T-helper 2 cell (primary cell): ENCODE data around the gene NAT14.

Experiments used
- DNase-seq, 5 experiments: peaks; one replicate each; pipeline versions ENCODE4 v3.0.0 to v3.0.0-alpha.2; 2012 to 2022

The NAT14 gene

DNA sequence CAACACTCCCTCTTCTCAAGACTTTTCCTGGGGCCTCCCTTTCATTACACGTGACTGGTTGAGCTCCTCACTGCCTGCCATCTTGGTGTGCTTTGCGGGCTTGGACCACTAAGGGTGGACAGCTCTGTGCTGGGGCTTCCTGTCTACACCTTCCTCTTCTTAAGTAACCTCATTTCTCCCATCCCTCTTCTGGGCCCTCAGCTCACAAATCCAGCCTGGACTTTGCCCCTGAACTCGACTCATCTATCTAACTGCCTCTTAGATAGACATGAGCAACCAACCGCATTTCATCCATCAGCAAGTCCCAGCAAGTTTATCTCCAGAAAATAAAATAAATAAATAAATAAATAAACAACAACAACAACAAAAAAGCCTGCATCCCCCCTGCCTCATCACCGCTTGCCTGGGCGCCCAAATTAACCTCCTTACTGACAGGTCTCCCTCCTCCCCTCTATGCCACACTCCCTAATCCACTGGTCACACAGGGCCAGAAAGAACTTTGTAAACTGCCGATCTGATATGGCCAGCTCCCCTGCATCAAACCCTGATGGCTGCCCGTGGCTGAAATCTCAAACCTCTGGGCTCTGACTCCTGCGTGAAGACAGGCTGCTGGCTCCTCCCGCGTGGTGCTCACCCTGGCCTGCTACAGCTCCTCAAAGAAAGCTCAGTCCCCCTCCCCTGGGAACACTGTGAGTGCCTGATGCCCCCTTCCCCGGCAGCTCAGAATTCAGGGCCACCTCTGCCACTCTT, 31.3 kb upstream of the NAT14 start:
- DNase-seq: no peak

DNA sequence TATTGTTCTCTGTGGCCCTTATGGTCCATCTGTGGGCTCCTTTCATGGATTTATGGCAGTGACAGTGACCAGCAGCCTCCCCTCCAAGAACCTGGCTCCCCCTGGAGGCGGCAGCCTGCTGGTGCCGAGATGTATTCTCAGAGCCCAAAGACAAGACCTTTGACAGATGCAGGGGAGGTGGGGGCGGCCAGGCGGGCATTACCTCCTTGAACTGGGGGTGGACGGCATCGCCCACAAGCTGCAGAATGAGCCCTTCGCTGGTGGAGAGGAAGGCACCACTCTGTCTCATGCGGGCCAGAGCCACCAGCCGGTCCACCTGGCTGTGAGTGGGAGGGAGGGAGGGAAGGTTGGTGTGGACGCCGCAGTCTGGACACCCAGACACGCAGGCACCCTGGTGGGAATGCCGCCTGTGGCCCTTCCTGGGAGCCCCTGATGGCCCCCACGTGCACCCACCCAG, 30.2 kb upstream of the NAT14 start:
- peak in 3 of 5 experiments; percentile 17 to 56 (median 37) for DNase-seq

DNA sequence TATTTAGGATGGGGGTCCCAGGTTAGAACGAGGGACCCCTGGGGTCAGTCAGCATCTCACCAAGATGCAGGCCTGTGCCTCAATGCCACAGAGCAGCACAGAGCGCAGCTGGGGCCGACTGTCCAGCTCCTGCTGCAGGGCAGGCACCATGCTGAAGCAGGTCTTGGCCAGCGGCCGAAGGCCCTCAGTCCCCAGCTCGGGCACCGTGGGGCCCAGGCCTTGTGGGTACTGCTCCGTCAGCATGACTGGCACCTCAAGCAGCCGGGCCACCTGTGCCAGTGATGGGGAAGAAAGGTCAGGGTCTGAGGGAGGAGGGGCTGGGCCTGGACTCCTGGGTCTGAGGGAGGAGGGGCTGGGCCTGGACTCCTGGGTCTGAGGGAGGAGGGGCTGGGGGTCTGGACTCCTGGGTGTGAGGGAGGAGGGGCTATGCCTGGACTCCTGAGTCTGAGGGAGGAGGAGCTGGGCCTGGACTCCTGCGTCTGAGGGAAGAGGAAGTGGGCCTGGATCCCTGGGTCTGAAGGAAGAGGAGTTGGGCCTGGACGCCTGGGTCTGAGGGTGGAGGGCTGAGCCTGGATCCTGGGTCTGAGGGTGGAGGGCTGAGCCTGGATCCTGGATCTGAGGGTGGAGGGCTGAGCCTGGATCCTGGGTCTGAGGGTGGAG, 29.3 kb upstream of the NAT14 start:
- no peak for DNase-seq

DNA sequence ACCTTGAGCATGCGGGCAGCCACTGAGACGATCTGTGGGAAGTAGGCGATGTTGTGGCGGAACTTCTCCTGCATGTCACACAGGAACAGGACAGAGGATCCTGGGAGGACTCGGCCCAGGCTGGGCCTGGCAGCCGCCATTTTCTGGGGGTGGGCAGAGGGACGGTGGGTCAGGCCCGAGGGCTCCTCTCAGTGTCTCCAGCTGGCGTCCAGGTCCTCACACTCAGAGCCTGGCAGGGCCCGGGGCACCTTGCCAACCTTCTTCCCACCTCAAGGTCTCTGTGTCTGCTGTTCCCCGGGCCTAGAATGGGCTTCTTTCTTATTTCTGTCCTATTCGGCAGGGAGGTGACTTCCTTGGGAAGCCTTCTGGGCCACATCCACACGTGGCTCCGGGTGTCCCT, 28.6 kb upstream of the NAT14 start:
- DNase-seq: no peak

DNA sequence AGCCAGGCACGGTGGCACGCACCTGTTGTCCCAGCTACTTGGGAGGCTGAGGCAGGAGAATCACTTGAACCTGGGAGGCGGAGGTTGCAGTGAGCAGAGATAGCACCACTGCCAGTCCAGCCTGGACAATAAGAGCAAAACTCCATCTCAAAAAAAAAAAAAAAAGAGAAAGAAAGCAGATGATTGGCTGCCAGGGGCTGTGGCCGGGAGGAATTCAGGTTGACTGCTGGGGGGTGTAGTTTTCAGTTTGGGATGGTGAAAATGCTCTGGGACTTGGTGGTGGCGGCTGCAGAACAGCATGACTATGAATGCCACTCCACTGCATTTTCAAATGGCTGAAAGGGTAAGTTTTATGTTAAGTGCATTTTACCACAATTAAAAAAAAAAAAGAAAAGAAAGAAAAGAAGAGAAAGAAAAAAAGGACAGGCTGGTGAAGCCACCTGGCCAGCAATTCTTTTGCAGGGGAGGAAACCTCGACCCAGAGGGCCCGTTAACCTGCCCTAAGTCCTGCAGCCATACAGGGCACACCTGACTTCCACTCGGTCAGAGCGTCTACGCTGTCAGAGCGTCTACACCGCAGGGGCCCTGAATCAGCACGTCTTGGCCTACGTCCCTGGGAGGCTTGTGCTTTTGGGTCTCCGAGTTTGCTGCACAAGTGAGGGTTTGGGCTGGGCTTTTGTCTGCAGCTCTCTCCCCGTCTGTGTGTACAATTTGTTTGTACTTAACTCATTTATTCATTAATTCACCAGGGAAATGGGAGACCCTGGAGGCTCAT, 27.1 kb upstream of the NAT14 start:
- DNase-seq: no peak

DNA sequence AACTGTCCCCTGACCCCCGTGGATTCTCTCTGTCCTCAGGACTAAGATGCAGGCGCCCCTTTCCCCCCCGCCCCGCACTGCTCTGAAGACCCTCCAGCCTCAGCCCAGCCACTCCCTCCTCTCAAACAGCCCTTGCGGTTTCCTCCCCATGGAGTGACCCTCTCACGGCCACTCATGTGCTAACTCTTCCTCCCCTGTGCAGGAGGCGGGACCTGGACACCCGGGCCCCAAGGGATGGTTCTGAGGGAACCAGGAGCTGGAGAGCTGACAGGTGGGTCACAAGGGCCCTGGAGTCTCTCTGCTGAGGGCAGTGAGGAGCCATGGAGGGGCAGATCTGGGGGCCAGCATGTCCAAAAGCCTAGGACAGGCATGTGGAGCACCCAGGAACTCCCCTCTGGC, 25.4 kb upstream of the NAT14 start:
- DNase-seq: no peak

DNA sequence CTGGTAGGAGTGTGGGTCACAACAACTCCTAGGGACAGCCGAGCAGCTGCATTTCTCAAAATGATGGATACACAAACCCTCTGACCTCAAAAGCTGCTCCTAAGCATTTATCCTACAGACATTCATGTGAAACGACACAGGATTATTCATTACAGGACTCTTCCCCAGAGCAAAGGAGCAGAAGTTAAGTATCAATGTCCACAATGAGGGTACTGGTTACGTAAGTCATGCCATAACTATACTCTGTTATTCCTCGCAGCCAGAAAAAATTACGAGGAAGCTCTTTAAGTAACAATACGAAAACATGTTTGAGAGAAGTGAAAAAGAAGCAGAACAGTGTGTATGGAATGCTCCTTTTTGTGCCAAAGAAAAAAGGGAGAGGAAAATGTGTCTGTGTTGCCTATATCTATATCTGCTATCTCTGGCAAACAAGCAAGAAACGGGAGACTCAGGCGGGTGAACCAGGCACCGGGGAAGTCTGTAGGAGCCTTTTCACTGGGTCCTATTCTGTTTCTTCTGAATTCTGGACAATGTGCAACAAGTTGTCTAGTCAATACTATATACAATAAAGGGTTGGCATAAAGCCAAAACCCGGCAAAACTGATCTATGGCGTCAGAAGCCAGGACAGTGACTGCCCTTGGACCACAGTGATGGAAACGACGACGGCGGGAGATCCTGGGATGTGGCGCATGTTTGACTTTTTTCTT, 24.9 kb upstream of the NAT14 start:
- DNase-seq: no peak

DNA sequence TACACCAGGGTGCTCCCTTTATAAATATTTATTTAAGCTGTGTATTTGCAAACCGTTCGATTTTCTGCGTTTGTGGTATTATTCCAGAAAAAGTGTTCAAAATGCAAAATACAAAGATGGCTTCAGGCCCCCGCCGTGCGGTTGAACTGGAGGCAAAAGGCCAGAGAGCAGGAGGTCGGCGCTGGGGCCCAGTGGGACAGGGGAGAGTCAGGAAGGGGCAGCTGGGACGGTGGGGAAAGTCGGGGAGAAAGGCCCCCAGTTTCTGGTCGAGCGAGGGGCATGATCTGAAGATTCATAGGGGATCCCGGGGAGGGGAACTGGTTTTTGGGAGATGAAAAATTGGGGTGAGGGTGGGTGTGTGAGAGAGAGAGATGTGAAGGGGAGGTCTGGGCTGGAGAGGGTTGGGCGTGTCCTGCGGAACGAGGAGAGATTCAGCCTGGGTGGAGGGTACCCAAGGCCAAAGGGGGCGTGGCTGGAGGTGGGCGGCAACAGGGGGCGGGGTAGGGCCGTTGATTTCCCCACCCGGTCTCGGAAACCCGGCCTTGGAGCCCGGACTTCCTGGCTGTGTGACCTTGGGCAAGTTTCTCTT, 24.2 kb upstream of the NAT14 start:
- peak in 2 of 5 experiments; percentile 30 to 48 for DNase-seq

DNA sequence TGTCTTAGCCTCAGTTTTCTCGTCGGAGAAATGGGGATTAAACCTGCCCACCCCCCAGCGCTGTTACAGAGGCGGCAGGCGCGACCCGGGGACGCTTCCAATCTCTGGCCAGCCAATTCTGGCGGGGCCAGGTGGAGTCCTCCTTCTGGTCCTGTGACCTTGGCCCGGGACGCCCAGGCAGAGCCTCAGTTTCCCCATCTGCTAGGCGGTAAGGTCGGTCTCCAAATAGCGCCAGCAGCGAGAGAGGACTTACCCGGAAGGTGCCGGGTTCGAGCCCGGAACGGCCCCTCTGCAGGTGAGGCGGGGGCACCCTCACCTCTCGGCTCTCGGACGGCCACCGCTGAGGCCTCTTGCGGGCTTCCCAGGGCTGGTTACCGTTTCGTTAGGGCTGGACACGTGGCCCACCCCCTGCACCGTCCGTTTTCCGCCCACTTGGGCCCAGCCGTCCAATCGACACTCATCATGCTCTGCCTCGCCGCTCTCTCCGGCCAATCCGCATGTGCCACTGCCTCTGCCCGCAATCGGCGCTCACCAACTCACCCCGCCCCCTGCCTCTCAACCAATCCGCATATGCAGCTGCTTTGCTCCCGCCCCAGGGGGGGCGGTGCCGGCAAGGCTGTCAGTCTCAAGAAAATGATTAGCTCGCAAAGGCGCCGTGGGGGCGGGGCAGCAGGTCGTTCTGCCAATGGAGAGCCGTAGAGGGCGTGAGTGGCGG, 23.6 kb upstream of the NAT14 start, which contains the start of gene ISOC2:
Gene ISOC2, minus strand, starts transcription at position 384 of the 715 bp plus-strand sequence. CDS start 5,156 bp downstream, outside the sequence.
- DNase-seq: peak; percentile 100

DNA sequence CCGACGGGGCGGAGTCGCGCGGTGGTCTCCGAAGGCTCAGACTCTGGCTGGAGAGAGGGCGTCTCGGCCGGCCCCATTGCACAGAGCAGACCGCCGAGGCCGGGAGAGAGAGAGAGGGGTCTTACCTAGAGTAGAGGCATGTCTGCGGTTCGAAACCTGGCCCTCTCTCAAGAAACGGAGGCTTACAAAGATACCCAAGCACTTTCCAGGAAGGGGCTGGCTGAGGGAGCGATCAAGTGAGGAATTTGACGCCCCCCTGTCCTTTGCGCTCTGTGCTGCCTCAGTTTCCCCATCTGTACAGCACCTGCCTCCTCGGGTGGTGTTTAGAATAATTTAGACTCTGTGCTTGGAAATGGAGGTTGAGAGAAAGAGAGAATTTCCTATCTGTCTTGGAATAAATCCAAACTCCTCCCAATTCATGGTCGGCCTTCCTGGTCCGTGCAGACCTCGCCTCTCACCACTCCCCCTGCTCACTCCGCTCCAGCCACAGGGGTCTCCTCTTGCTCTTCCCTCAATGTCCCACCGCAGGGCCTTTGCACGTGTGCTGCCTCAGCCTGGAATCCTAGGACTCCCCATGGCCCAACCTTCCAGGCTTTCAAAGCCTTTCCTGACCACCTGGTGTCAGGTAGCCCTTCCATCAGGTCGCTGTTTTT, 22.9 kb upstream of the NAT14 start:
- DNase-seq: no peak

DNA sequence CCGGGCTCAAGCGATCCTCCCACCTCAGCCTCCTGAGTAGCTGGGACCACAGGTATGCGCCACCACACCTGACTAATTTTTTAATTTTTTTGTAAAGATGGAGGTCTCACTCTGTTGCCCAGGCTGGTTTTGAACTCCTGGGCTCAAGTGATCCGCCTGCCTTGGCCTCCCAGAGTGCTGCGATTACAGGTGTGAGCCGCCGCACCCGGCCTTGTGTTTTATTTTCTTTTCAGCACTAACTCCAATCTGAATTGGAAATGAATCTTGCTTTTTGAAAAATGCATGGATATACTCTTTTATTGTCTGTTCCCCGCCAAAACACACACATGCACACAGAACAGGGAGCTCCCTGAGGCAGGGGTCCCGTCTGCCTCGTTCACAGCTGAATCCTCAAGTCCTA, 22.3 kb upstream of the NAT14 start:
- no peak for DNase-seq

DNA sequence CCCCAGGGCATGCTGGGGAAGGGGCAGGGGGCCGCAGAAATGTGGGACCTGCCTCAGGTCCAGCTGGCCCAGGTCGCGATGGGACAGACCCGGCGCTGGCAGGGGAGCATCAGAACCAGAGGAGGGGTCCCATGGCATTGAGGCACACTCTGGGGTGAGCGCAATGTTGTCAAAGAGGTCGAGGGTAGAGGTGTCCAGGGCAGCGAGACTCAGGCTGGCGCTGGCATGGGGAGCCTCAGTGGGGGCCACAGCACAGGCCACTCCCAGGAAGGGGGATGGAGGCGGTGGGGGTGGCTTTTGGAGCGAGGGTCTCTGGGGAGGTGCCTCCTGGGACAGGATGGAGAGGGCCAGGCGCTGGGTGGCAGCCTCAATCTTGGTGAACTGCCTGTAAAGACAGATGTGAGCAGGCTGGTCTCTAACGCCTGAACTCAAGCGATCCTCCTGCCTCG, 21.4 kb upstream of the NAT14 start:
- DNase-seq: no peak

DNA sequence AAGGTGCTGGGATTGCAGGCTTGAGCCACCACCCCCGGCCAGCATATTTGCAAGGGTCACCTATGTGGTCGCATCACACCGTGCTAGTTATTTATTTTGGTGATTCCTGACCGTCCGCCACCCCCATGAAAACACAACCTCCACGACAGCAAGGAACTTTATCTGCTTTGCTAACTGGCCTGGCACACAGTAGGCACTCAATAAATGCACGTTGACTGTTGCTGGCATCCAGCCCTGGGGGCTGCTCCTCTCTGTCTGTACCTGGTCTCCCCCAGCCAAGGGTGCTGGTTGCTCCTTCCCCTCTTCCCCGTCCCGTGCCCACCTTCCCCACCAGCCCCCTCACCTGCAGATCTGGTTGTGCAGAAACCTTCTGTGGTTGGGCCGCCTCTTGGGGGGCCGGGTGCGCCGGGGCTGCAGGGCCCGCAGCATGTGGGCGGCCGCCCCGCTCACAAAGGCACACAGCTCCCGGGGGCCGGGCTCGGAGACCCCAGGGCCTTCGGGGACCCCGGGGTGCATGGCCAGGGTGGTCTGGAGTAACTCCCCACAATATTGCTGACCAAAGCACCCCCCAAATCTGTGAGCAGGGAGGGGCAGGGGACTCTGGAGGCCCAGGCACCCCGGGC, 20.8 kb upstream of the NAT14 start:
- no peak for DNase-seq

DNA sequence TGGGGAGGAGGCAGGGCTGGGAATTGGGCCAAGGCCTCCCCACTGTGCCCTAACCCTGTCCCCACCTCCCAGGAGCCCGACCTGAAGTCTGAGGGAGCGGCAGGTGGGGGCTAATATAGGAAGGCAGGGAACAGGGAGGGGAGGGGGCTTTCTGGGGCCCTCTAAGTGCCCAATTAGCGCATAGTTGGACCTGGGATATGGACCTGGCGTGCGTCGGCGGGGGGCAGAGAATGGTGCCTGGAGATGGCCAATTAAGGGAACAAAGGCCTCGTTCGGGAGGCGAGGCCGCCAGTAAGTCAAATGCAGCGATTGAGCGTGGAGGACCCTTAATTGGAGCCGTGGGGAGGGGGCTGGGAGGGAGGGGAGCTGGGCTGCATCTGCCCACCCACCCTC, 20.3 kb upstream of the NAT14 start, which contains the start of gene C19orf85:
Gene C19orf85, minus strand, starts transcription at position 90 of the 393 bp plus-strand sequence. CDS start 197 bp downstream, outside the sequence.
- DNase-seq: no peak

DNA sequence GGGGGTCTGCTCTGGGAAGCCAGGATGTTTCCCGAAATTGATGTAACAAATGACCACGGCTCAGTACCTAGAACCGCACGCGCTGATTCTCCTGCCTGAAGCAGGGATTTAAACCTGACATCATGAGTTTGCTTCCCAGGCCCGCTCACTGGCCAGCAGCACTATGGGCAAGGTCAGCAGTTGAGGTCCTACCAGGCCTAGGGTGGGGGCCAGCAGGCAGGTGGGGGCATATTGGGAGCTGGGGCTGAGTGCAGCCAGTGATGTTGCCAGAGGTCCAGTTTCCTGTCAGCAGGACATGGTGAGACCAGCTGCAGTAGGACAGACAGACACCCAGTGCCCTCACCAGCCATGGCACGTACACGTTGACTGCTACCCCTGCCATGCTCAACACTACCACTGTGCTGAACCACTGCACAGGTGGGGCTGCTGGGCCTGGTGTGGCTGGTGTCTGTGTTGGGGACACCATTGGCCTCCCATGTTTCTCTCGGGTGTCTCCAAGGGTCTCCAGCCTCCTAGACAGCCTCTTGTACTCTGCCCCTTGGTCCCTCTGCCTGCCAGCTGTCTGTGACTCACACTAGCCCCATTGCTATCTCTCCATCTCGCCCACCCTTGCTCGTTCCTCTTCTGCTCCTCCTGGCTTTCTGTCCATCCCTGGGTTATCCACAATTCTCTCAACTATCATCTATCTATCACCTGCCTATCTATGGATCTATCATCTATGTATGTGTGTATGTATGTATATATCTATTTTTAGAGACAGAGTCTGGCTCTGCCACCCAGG, 19.3 kb upstream of the NAT14 start:
- DNase-seq: no peak

DNA sequence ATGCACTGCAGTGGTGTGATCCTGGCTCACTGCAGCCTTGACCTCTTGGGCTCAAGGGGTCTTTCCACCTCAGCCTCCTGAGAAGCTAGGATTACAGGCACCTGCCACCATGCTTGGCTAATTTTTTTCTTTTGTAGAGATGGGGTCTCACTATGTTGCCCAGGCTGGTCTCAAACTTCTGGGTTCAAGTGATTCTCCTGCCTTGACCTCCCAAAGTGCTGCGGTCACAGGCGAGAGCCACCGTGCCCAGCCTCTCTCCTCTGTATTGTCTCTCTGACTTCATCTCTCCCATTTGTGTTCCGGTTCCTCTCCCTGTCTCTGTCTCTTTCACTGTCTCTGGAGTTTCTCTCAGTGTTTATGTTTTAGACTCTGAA, 18.8 kb upstream of the NAT14 start:
- DNase-seq: no peak

DNA sequence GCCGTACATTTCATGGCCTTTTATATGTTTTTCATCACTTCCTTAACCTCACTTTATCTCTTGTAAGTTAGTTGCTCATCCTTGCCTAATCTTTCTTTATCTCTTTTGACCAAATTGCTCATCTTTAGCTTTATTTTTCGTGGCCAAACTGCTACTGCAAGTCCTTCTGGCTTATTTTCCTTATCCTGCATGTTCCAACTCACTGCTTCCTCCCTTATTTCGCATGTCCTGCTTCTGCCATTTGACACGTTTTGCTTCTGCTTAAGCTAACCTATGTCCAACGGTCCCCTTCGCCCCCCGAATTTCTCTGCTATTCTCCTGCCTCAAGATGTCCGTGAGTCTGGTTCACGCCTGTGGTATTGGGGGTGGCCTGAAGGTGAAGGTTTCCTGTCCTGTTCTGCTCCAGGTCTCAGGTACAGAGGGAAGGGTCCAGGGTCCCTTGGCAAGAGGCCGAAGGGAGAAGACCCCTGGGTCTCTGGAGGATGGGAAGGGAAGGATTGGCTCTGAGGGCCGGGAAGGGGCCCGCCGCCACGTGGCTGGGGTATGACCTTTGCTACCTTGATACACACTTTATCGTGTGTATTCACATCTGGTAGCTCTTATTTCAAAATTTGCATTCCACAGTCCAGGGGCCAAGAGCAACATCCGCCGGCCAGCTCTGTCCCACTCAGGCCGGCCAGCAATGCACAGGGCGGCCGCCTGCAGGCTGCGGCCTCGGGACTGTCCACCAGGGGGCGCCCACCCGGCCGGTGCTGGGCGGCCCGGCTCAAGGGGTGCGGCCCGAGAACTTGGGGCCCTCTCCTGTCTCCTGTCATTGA, 17.5 kb upstream of the NAT14 start:
- DNase-seq: peak; percentile 42 to 68 (median 58)

DNA sequence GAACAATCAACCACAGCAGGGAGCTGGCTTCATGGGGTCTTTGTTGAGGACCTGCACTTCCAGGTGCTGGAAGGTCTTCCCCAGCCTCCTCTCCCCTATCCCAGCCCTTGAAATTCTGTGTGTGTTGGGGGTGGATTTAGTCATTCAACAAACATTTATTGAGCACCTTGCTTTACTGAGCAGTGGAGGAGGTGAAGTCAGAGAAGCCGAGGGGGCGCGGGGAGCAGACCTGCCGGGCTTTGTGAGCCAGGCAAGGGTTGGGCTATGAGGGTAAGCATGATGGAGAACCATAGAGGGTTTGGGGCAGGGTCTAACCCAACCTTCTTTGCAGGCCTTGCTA, 17.0 kb upstream of the NAT14 start:
- DNase-seq: no peak

DNA sequence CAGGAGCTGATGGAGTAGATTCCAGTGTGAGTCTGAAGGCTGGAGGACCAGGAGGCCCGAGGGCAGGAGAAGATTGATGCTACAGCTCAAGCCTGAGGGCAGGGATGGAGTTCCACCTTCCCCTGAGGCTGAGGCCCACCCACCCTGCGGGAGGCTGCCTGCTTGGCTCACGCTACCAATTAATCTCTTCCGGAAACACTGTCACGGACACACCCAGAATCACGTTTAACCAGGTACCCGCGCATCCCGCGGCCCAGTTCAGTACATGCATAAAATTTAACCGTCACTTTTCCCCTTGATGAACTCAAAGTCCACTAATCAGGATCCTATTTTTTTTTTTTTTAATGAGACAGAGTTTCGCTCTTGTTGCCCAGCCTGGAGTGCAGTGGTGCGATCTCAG, 13.7 kb upstream of the NAT14 start:
- no peak for DNase-seq
